Left ventricle myocardium inferior (tissue), 1 donor: ENCODE results near the gene GDF10. TPM values are rescaled to one million over a fixed set of nuclear protein-coding genes. Genes with fewer than 3 reads are reported as not detected.

Experiments used
- DNase-seq: peaks from one replicate; pipeline ENCODE4 v3.0.0-alpha.2; 2020
- H3K27ac ChIP-seq: fragments of 200-600 bp; replicated peaks from 2 replicates; pipeline ENCODE4 v1.8.0; 2021
- H3K27me3 ChIP-seq: fragments of 200-600 bp; 2 replicates; pipeline ENCODE4 v1.8.0; 2021; ENCODE audit warnings: low read depth
- H3K36me3 ChIP-seq: fragments of 200-600 bp; 2 replicates; pipeline ENCODE4 v1.8.0; 2021
- H3K4me1 ChIP-seq: fragments of 200-600 bp; 2 replicates; pipeline ENCODE4 v1.8.0; 2021
- H3K4me3 ChIP-seq: fragments of 200-600 bp; 2 replicates; pipeline ENCODE4 v1.8.0; 2021; ENCODE audit warnings: mild to moderate bottlenecking, moderate library complexity
- H3K9me3 ChIP-seq: fragments of 200-600 bp; replicated peaks from 2 replicates; pipeline ENCODE4 v1.8.0; 2021
- intact Hi-C: fragments of 100-400 bp; cut with micrococcal nuclease; formaldehyde crosslinking; loops from one replicate; pipeline ENCODE4 v1.11.0; 2022
- total RNA-seq: library from RNA; stranded (reverse); fragmentation: NEBNext Ultra II Directional; extraction: Animal tissue kit (Norgen Biotek cat#: 25700); gene quantifications from one replicate; pipeline ENCODE4 v1.2.1, GENCODE V29; 2021
- TF ChIP-seq, protein P1 (sequence below): fragments of 200-600 bp; IDR thresholded peaks from 2 replicates; pipeline ENCODE4 v1.8.0; 2021; ENCODE audit warnings: antibody characterized with exemption, mild to moderate bottlenecking, borderline replicate concordance
- donor health status: DM: no; HTN: yes; CAD: no; lungs with severe emphysema.

The GDF10 gene
- total RNA-seq, 1 donor from 2014 or later, result 0.22 TPM

DNA sequence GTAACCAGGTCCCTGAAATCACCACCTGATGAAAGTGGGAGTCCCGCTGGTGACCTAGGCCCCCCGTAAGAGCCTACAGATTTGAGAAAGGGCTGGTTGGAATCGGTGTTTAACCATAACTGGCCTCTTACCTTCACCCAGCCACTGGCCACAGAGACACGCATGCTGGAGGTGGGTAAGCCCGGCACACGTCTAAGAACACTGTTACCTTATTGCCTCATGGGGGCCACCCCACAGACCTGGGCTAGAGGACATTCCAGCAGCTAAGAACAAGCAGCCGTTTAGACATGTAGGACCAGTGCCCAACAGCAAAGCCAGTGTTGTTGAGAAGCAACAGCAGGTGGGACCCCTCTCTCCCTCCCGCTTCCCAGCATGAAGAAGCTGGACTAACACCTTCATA, 19.8 kb downstream of the GDF10 start:
- H3K9me3 ChIP-seq, result no peaks in the 10 kb centered on the region
- intact Hi-C loops, result loop anchor here (10.0 kb wide), 1 partner anchor 295 kb away; no protein-coding TSS in a partner anchor

DNA sequence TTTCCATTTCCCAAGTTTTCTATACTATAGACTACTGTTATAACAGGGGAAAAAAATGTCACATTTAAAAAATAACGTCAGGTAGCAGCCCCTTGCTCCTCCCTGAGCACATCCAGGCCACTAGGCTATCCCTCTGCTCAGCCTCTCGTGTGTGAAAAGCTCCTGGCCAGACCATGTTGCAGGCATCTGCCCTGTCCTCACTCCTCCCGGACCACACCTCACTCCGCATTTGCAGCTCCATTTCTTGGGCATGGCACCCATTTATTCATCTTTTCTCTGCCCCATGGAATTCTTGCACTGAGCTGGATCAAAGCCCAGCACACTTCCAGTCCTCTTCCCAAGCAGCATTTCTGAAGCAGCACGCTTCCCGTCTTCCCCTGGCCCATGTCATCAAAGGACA, 20.8 kb downstream of the GDF10 start:
- H3K9me3 ChIP-seq, result no peaks in the 10 kb centered on the region
- H3K27me3 ChIP-seq, result peaks cover 37% of the 10 kb centered on the region
- no peak overlapping the region for H3K27ac ChIP-seq
- H3K4me3 ChIP-seq, result no peak overlapping the region
- DNase-seq, result no peak
- no peaks in the 10 kb centered on the region for H3K36me3 ChIP-seq
- intact Hi-C loops, result no loop called here
- H3K4me1 ChIP-seq, result peaks cover 9% of the 10 kb centered on the region
- TF ChIP-seq, protein P1, sequence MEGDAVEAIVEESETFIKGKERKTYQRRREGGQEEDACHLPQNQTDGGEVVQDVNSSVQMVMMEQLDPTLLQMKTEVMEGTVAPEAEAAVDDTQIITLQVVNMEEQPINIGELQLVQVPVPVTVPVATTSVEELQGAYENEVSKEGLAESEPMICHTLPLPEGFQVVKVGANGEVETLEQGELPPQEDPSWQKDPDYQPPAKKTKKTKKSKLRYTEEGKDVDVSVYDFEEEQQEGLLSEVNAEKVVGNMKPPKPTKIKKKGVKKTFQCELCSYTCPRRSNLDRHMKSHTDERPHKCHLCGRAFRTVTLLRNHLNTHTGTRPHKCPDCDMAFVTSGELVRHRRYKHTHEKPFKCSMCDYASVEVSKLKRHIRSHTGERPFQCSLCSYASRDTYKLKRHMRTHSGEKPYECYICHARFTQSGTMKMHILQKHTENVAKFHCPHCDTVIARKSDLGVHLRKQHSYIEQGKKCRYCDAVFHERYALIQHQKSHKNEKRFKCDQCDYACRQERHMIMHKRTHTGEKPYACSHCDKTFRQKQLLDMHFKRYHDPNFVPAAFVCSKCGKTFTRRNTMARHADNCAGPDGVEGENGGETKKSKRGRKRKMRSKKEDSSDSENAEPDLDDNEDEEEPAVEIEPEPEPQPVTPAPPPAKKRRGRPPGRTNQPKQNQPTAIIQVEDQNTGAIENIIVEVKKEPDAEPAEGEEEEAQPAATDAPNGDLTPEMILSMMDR, result no peak

More for the DNA sequence above, 19.8 kb downstream of the GDF10 start:
- Histone ChIP-seq H3K27ac (no peak overlapping the region), H3K4me1 (peaks cover 9% of the 10 kb centered on the region), H3K27me3 (peaks cover 27% of the 10 kb centered on the region), H3K4me3 (no peak overlapping the region), H3K36me3 (no peaks in the 10 kb centered on the region)
- DNase-seq, result no peak
- TF ChIP-seq, protein P1, result no peak

DNA sequence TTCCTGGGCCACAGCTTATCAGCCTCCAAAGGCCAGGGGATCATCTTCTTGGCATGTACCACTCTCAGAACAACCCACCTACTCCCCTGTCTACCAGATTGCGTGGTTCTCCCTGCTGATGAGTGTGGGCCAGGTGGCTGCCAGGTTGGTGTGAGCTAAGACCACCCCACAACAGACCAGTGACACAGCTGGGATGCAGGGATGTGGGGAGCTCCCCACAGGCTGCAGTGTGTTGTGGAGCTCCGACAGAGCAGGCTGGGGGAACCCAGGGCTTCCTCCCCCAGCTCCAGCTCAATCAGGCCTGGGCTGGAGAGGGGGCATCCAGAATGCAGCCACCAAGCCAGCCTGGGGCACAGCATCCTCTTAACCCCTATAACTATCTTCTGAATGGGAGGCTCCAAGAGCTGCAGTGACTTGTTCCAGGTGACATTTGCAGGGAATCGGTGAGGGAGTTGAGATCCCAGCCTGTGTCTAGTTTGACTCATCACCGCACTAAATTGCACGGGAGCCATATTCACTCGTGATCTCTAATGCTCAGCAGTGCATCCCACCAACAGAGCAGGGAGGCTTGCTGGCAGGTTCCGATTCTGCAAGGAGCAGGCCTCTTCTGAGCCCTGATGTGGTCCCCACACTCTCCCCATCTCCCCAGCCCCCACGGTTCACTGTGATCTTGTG, 21.7 kb downstream of the GDF10 start:
- no peak overlapping the region for H3K27ac ChIP-seq
- no peaks in the 10 kb centered on the region for H3K36me3 ChIP-seq
- H3K27me3 ChIP-seq, result peaks cover 41% of the 10 kb centered on the region
- TF ChIP-seq, protein P1, result no peak
- H3K9me3 ChIP-seq, result no peaks in the 10 kb centered on the region
- H3K4me1 ChIP-seq, result peaks cover 17% of the 10 kb centered on the region
- H3K4me3 ChIP-seq, result no peak overlapping the region
- DNase-seq, result no peak
- intact Hi-C loops, result no loop called here

DNA sequence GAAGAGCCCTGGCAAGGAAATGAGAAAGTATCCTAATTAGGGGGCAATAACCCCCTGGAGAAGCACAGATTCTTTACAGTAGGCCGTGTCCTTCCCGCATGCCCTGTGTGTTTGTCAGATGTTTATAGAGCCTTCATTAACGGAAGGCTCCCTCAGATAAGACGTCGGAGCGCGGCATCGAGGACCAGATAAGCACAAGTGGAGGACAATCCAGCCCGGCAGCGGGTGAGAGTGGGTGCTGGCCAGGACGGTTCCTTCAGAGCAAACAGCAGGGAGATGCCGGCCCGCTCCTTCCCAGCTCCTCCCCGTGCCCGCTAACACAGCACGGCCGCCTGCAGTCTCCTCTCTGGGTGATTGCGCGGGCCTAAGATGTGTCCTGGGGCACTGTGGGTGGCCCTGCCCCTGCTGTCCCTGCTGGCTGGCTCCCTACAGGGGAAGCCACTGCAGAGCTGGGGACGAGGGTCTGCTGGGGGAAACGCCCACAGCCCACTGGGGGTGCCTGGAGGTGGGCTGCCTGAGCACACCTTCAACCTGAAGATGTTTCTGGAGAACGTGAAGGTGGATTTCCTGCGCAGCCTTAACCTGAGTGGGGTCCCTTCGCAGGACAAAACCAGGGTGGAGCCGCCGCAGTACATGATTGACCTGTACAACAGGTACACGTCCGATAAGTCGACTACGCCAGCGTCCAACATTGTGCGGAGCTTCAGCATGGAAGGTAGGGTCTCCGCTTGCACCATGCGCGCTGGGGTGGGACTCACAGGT, 22.5 kb downstream of the GDF10 start, which contains the start of gene GDF2:
TSS of gene GDF2 (plus strand) at position 155 of the 762 bp plus-strand sequence. CDS start at position 370, 215 bp downstream.
- no peaks in the 10 kb centered on the region for H3K9me3 ChIP-seq
- peaks cover 41% of the 10 kb centered on the region for H3K27me3 ChIP-seq
- no peak within 1 kb of the TSS for H3K4me3 ChIP-seq
- TF ChIP-seq, protein P1, result no peak
- intact Hi-C loops, result no loop called here
- peaks cover 22% of the 10 kb centered on the region for H3K4me1 ChIP-seq
- DNase-seq, result no peak
- no peak within 1 kb of the TSS for H3K27ac ChIP-seq
- H3K36me3 ChIP-seq, result no peaks in the 10 kb centered on the region

DNA sequence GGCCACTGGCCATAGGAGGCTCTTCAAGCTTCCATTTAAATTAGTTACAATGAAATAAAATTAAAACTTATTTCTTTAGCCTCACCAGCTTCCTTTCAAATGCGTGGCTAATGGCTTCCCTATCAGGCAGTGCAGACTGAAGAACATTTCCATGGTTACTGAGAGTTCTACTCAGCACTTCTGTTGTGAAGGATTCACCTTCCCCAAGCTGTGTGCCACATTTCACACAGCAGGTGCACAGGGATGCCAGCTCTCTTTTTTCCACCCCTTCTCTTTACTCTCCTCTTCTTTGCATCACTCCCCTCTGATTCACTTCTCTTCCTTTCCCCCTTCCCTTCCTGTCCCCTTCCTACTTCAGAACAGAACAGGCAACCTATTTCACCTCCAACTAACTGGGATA, 23.1 kb downstream of the GDF10 start:
- TF ChIP-seq, protein P1, result no peak
- no peak overlapping the region for H3K4me3 ChIP-seq
- peaks cover 41% of the 10 kb centered on the region for H3K27me3 ChIP-seq
- H3K27ac ChIP-seq, result no peak overlapping the region
- no peak for DNase-seq
- intact Hi-C loops, result no loop called here
- no peaks in the 10 kb centered on the region for H3K36me3 ChIP-seq
- peaks cover 22% of the 10 kb centered on the region for H3K4me1 ChIP-seq
- H3K9me3 ChIP-seq, result no peaks in the 10 kb centered on the region
